ENCODE data around the gene ZNF473. TPM values are rescaled to one million over a fixed set of nuclear protein-coding genes. Genes with fewer than 3 reads are reported as not detected.
"Not testable (repeated sequence)": the region's sequence is repeated elsewhere in the genome, so short reads cannot be mapped to it uniquely, and the experiment has no call there.

ZNF473 gene
- total RNA-seq, 1 experiment from 2014 or later: 19.0 TPM

- not testable (repeated sequence) for H2BK20ac ChIP-seq (ENCODE audit: low read depth, low read length, poor library complexity, severe bottlenecking); H4K20me1 ChIP-seq (ENCODE audit: control insufficient read depth, insufficient read depth, insufficient read length); H3K27me3 Mint-ChIP-seq (ENCODE audit: low read depth); H3K18ac ChIP-seq (ENCODE audit: insufficient read length, low read depth, low read length); H3K36me3 Mint-ChIP-seq (ENCODE audit: insufficient read depth in 1 of 3, low read depth in 3 of 3); H3K4me1 ChIP-seq (ENCODE audit: insufficient read depth, low read length); H3K79me1 ChIP-seq (ENCODE audit: insufficient read depth, low read depth, low read length, poor library complexity, severe bottlenecking); H4K5ac ChIP-seq (ENCODE audit: insufficient read length, low read depth, low read length); H3K23ac ChIP-seq (ENCODE audit: insufficient read length, low read depth, low read length); H3K27me3 ChIP-seq (ENCODE audit: insufficient read depth, low read length); H2AFZ ChIP-seq (ENCODE audit: low read length); H2BK120ac ChIP-seq (ENCODE audit: low read depth, low read length, poor library complexity, severe bottlenecking); H3K4me1 Mint-ChIP-seq; H4K91ac ChIP-seq (ENCODE audit: insufficient read length, low read depth, low read length); H3K4me2 ChIP-seq (ENCODE audit: insufficient read depth, insufficient read length, low read length); H3K23me2 ChIP-seq (ENCODE audit: insufficient read length, low read depth, low read length, poor library complexity, severe bottlenecking); H2BK5ac ChIP-seq (ENCODE audit: insufficient read length, low read length); H3K56ac ChIP-seq (ENCODE audit: insufficient read length, low read depth, low read length); H3K4me3 Mint-ChIP-seq; H3K27ac Mint-ChIP-seq; H4K8ac ChIP-seq (replicated peaks; ENCODE audit: insufficient read length, low read depth, low read length); H3K9ac ChIP-seq (ENCODE audit: extremely low read depth, insufficient read length, low read length); H3K4ac ChIP-seq (ENCODE audit: low read depth, low read length); H3K9me3 ChIP-seq (ENCODE audit: control insufficient read depth, low read depth, low read length); H3K14ac ChIP-seq (ENCODE audit: insufficient read depth, low read length); H3T11ph ChIP-seq (ENCODE audit: low read length); H2AK5ac ChIP-seq (ENCODE audit: insufficient read length, low read length); H3K79me2 ChIP-seq (ENCODE audit: insufficient read depth, low read length); H2BK12ac ChIP-seq (ENCODE audit: insufficient read length, low read depth, low read length); H3K27ac ChIP-seq (ENCODE audit: insufficient read length, low read depth, low read length); DNase-seq; H2BK15ac ChIP-seq (ENCODE audit: low read depth, low read length)
- no CpG with 5 or more reads among the region's 2 CpGs for WGBS (ENCODE audit: extremely low coverage, insufficient read length, low lambda C conversion rate)
- peaks cover 39 to 55% of the 10 kb centered on the region in 2 experiments for H3K9me3 Mint-ChIP-seq
These were observed 58.6 kb downstream of the ZNF473 start for GRCh38 chr19:50084440-50084839.

- not testable (repeated sequence) for H2BK12ac ChIP-seq (ENCODE audit: insufficient read length, low read depth, low read length); H4K91ac ChIP-seq (ENCODE audit: insufficient read length, low read depth, low read length); H3K18ac ChIP-seq (ENCODE audit: insufficient read length, low read depth, low read length); H3K14ac ChIP-seq (ENCODE audit: insufficient read depth, low read length); H4K20me1 ChIP-seq (ENCODE audit: control insufficient read depth, insufficient read depth, insufficient read length); H3K4me1 ChIP-seq (ENCODE audit: insufficient read depth, low read length); H2AK5ac ChIP-seq (ENCODE audit: insufficient read length, low read length); H2BK5ac ChIP-seq (ENCODE audit: insufficient read length, low read length); H3K27ac Mint-ChIP-seq; H3K56ac ChIP-seq (ENCODE audit: insufficient read length, low read depth, low read length); DNase-seq; H4K8ac ChIP-seq (replicated peaks; ENCODE audit: insufficient read length, low read depth, low read length); H3K4ac ChIP-seq (ENCODE audit: low read depth, low read length); H2AFZ ChIP-seq (ENCODE audit: low read length); H3K9me3 ChIP-seq (ENCODE audit: control insufficient read depth, low read depth, low read length); H3K23ac ChIP-seq (ENCODE audit: insufficient read length, low read depth, low read length); H3K9ac ChIP-seq (ENCODE audit: extremely low read depth, insufficient read length, low read length); H3K27ac ChIP-seq (ENCODE audit: insufficient read length, low read depth, low read length); H2BK20ac ChIP-seq (ENCODE audit: low read depth, low read length, poor library complexity, severe bottlenecking); H3K36me3 Mint-ChIP-seq (ENCODE audit: insufficient read depth in 1 of 3, low read depth in 3 of 3); H3K27me3 ChIP-seq (ENCODE audit: insufficient read depth, low read length); H2BK15ac ChIP-seq (ENCODE audit: low read depth, low read length); H3T11ph ChIP-seq (ENCODE audit: low read length); H3K27me3 Mint-ChIP-seq (ENCODE audit: low read depth); H3K79me1 ChIP-seq (ENCODE audit: insufficient read depth, low read depth, low read length, poor library complexity, severe bottlenecking); H3K23me2 ChIP-seq (ENCODE audit: insufficient read length, low read depth, low read length, poor library complexity, severe bottlenecking); H3K4me3 Mint-ChIP-seq; H4K5ac ChIP-seq (ENCODE audit: insufficient read length, low read depth, low read length); H3K79me2 ChIP-seq (ENCODE audit: insufficient read depth, low read length); H3K4me1 Mint-ChIP-seq; H3K4me2 ChIP-seq (ENCODE audit: insufficient read depth, insufficient read length, low read length); H2BK120ac ChIP-seq (ENCODE audit: low read depth, low read length, poor library complexity, severe bottlenecking)
- H3K9me3 Mint-ChIP-seq: peaks cover 40 to 55% of the 10 kb centered on the region in 2 experiments
- no CpG with 5 or more reads among the region's 4 CpGs for WGBS (ENCODE audit: extremely low coverage, insufficient read length, low lambda C conversion rate)
These were observed 61.3 kb downstream of the ZNF473 start for GRCh38 chr19:50087153-50087552.
